NCI-H1105 treated with DMSO at 0.1 percent for 48 hours (cell line): ENCODE results near the gene DSG4.

ENCODE experiments used
- DNase-seq: peaks from one replicate; lab custom pipeline; 2025; lab: John Stamatoyannopoulos, UW

The DSG4 gene

DNA sequence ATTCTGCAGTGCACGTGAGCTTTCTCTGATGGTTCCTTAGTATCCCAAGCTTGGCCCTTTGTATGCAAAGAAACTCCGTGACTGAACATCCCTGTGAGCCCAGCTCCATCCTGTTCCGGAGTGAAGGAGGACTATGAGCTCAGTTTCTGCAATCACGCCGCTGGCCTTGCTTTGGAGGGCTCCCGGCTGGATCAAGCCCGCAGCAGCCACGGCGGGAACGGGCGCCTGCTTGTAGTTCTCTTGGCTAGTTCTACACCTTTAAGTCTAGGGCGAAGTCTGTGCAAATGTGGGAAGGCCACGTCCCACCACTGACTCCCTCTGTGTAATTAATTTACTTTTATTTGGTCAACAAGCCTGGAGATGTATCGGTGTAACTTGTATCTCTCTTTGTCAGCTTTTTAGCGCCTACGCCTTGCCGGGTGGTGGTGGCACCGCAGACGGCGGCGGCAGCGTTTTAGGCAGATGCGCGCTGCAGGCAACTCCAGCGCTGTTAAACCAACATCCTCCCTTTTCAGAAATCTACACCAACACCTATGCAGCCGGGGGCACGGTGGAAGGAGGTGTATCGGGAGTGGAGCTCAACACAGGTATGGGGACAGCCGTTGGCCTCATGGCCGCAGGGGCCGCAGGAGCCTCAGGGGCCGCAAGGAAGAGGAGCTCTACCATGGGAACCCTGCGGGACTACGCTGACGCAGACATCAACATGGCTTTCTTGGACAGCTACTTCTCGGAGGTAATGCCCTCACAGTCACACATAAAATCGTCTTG, 34.3 kb downstream of the DSG4 start:
- no peak for DNase-seq

DNA sequence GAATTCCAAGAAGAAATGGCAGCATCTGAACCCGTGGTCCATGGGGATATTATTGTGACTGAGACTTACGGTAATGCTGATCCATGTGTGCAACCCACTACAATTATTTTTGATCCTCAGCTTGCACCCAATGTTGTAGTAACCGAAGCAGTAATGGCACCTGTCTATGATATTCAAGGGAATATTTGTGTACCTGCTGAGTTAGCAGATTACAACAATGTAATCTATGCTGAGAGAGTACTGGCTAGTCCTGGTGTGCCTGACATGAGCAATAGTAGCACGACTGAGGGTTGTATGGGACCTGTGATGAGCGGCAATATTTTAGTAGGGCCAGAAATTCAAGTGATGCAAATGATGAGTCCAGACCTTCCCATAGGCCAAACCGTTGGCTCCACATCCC, 36.6 kb downstream of the DSG4 start:
- no peak for DNase-seq

DNA sequence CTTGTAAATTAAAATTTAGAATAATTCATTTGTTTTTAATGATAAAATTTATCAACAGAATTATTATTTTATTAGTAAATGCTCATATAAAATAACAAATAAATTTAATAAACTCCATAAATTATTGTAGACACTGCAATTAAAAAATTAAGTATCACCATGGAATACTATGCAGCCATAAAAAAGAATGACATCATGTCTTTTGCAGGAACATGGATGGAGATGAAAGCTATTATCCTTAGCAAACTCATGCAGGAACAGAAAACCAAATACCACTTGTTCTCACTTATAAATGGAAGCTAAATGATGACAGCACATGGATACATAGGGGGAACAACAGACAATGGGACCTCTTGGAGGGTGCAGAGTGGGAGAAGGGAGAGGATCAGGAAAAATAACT, 41.3 kb downstream of the DSG4 start:
- DNase-seq, result no peak

DNA sequence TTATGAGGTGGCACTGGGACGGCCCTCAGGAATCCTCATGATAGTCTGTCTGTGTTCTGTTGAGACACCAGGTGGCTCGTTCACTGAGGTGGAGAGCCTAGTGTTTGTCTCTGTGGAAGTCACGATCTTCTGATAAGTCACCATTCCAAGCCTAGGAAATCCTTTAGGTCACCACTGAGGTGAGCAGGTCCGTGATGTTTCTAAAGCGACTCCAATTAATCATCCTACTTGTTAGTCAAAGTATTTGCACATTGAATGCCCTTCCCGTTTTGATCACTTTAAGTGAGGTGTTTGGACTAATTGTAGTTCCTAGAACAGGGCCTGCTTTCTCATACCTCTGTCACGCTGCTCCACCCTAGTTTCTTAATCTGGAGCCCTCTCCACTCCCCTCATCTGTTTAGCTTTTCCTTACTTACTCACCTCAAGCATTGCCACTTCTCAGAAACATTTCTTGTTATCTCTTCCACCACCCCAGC, 42.9 kb downstream of the DSG4 start:
- DNase-seq, result no peak

DNA sequence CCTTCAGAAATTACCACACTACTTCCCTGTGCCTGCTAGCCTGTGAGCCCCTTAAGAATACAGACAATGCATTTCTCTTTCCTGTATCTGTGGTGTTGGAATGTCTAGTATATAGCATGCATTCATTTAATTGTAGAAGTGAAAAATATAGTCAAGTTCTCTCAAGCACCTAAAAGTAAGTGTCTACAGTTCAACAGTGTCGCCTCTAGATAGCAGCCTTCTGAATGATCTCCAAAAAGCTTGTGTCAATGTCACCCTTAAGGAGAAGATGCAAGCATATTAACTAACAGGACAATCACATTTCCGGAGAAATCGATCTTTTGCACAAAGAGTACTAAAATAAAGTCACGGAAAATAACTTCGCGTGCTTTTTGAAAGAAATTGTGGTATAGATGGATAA, 43.5 kb downstream of the DSG4 start:
- no peak for DNase-seq

DNA sequence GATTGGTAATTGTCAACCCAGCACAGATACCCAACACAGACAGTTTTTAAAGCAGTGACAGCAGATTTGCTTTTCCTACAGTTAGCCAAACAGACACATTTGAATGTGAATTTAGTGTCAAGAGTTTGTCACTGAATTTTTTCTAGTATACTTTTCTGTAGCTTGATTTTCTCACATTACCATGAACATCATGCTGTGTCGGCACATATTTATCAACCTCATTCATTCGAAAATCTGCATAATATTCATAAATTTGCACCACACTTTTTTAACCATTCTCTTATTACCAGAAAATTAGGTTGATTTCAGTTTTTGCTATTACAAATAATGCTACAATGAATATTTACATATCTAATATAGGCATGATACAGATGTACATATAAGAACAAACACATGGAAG, 43.9 kb downstream of the DSG4 start:
- DNase-seq, result no peak

DNA sequence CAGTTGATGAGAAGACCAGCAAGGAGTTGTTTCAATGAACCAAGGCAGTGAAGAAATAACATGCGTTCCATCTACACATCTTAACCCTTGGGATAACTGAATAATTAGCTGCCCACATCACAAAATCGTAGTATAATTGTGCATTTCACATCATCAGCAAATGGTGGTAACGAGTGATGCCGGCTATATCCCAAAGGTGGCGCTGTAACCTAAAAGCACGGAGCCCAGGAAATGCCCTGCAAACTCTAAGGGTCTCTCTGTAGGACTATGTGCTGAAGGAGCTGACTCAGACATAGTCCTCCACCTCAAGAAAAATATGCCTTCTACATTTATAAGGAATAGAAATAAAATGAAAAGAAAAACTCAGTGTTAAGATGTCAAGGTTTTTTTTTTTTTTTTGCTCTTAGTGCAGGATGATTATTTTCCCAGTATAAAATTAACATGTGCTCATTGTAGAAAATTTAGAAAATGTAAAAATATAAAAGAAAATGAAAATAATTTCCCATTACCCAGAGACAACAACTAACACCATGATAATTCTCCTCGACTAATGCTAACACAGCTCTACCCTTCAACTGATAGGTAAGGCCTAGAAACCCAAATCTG, 47.9 kb downstream of the DSG4 start:
- DNase-seq, result no peak

DNA sequence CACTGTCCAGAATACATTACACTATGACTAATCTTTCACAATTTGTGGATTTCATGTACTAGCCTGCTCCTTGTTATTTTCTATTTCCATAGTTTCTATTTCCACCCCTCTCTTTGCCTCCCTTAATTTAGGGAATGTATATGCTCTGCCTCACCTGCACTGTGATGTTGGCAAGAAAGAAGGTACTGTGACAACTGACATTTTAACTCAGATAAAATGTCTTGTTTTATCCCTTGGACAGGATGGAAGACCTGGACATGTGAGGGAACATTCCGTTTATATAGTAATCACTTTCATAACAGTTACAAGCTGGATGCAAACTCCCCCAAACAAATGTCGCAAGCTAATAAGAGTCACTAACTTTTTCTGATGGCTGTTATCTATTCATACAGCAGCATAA, 49.4 kb downstream of the DSG4 start:
- no peak for DNase-seq

DNA sequence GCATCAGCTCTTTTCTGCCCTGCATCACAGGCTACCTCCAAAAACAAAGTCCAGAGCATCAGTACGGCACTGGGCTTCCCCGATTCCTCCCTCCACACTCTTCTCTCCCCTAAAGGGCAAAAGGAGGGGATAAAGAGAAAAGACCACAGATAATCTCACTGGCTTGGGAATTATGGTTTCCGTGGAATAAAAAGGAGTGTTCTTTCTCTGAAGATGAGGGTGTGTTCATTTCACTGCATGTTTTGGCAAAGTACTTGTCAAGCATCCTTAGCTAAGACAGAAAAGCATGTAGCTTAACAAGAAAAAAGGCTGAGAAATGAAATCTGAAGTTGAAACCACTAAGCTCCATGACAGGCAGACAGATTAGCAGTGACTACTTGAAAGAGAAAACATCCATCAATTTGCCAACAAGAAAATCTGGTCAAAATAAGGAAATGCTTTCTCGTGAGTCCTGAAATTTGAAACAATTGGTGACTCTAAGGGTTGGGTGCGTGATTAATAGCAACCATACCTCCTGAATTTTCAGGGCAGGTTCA, 50.4 kb downstream of the DSG4 start:
- no peak for DNase-seq

DNA sequence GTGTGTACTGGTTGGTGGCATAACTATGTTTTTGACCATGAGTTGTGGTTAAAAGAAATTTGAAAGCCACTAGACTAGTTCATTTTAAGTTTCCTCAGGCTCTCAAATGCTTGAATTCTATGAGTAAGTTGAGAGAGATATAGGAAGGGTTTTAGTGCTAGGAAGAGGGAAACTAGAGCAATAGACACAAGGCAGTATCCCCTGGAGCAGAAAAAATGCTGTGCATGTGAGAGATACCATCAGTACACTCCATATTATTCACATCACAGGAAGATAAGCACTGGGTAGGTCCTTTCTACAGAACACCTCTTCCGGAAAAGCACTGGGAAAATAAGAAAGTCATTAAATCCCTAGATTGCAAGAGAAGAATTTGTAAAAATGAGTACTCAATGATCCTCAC, 51.6 kb downstream of the DSG4 start:
- no peak for DNase-seq

DNA sequence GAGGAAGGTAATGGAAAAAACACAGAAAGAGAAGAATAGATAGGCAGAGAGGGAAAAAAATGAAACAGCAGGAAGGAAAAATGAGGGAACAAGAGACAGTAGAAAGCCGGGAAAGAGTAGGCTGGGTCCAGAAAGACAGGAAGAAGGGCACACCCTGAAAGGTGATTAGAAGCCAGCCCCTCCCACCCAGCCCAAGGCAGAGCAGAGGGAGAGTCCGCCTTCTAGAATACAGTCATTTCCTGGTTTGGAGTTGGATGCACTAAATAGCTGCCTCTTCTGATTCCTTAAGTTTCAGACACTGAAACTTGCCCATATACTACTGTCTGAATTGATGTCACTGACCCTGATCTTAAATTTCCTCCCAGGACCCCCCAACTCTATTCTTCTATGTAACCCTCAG, 53.0 kb downstream of the DSG4 start:
- DNase-seq, result no peak

DNA sequence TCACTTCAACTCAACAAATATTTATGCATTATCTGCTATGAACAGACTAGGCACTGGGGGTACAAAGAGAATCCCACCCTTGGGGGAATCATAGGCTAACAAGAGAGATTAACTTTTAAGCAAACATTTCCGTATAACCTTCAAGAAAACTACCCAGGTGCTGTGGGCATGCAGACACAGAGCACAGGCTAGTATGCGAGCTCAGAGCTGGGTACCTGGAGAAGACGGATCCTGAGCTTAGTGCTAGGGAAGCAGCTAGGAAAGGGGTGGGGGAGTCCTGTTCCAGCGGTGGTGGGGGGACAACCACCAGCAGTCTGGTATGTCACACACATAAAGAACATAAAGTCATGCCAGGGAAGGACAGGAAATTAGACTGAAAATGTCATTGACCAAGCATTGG, 53.5 kb downstream of the DSG4 start:
- no peak for DNase-seq

DNA sequence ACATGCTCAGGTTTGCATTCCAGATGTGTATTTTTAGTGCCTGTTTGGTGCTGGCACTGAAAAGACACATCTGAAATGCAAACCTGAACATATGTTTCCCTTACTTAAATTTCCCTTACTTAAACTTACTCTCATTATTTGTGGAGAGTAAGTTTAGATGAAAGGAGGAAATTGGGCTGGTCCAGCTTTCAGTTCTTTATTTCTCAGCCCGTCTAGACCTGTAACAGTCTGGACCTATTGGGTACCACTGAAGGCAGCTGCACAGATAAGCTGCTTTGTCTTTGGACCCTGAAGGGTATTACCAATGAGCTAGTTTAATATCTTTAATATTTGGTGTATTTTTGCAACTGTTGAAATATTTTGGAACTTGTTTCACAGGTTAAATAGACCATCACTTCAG, 54.0 kb downstream of the DSG4 start:
- DNase-seq, result no peak

DNA sequence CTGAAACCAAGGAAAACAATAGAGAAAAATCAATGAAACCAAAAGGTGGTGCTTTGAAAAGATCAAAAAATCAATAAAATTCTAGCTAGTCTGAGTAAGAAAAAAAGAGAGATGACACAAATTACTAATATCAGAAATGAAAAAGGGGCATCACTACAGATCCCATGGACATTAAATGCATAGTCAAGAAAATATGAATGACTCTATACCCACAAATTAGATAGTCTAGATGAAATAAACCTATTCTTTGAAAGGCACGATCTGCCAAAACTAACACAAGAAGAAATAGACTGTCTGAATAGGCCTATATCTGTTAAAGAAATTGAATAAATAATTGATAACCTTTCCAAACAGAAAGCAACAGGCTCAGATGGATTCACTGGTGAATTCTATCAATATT, 55.7 kb downstream of the DSG4 start:
- no peak for DNase-seq

DNA sequence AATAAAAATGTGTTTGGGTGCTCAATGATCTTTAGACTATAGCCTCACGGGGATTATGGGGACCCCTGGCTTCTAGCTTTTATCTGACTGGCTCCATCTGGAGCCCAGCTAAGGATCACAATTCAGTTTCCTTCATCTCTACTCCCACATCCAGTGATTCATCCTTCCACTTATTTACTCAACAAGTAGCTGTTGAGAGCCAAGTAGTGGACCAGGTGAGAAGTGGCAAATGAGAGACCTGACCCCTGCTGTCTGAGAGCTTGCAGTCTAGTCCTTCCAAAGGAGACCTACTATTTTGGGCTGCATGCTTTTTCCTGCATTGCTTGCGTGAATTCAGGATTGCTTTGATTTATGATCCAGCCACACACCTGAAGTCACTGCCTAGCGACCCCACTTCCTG, 60.2 kb downstream of the DSG4 start:
- no peak for DNase-seq

DNA sequence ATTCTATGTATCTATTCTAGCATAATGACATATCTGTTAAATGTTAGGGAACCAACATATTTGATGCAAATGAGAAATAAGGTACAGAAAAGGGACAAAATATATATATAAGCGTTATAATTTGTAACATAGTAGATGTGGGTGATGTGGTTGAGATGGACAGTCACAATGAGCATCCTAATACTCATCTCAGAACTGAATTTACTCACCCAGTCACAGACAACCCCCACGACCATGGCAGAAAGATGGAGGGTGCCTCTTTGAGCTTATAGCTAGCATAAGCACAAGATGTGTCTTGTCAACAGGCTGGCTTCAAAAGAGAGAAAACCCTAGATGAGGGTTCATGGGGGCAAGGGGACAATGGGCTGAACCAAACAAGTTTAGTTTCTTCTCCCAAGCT, 61.8 kb downstream of the DSG4 start:
- no peak for DNase-seq

DNA sequence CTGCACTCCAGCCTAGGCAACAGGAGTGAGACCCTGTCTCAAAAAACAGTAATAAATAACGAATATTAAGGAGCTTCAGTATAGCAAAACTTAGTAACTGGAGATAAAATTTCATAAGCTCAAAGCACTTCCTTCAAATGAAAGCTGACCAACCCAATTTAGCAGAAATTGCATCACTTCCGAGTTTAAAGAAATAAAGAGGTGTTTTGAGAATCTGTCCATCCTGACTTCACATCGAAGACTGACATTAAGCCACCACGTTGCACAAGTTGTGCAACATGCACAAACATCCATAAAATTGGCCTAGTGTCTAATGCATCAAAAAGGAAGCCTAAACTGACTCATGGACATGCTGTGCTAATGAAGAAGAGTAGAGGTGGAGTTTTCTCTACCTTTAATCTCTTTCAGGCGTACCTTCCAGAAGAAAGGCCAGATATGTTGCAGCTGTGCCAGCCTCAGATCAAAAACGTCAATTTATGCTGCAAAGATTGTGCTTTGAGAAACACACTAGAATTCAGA, 63.3 kb downstream of the DSG4 start:
- DNase-seq, result no peak

DNA sequence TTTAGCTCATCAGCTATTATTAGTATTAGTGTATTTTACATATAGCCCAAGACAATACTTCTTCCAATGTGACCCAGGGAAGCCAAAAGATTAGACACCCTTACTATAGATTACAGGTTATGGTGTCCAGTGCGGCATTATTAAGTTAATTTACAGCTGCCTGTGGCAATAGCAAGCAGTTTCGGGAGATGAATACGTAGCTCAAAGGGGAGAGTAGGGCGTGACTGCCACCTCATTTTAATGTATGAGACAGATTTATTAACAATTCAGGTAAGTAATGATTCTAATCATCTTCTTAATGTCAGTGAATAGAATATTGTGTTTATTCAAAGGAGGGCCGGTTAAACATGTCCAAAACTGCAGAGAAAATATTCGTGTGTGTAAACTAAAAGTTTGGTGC, 64.2 kb downstream of the DSG4 start:
- DNase-seq, result no peak

DNA sequence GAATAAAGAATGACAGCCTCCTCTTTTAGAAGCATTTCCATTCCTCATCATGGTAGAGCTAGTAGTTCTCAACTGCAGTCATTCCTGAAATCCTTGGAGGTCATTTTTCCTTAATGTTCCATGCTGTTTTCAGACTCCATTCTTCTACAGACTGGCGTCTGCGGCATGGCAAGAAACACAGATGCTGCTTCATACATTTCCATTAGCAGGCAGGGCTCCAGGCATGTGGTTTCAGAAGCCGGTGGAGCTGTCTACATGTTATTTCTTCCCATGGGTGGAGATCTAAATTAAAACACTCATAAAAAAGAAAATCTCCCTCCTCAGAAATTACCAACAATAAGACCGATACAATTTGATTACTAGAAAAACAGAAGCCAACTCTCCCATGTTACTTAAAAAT, 64.9 kb downstream of the DSG4 start:
- no peak for DNase-seq

DNA sequence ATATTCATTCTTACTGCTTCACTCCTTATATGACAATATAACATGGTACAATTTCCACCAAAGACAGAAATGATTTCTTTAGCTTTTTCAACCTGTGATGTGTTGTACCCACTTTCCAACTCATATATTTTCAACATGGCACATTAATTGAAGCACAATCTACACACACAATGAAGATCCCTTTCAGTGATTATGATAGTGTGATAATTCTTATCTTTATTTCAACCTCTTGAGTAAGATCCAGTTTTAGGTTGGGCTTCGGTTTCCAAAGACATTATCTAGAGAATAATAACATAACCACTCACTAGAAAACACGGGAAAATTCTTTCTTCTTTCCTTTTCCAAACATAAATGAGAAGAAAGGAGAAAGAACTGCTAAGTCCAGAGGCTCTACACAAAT, 67.6 kb downstream of the DSG4 start:
- DNase-seq, result no peak

DNA sequence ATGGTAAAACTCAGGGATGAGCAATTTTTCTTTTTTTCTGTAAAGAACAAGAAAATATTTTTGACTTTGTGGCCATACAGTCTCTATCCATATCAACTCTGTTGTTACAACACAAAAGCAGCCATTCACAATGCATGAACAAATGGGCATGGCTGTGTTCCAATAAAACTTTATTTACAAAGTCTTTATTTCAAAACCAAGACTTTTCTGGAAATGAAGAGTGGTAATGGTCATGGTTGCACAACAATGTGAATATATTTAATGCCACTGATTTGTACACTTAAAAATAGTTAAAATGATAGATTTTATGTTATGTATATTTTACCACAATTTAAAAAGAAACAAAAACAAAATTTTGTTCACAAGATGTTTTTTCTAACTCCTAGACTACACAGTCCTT, 69.3 kb downstream of the DSG4 start:
- no peak for DNase-seq

DNA sequence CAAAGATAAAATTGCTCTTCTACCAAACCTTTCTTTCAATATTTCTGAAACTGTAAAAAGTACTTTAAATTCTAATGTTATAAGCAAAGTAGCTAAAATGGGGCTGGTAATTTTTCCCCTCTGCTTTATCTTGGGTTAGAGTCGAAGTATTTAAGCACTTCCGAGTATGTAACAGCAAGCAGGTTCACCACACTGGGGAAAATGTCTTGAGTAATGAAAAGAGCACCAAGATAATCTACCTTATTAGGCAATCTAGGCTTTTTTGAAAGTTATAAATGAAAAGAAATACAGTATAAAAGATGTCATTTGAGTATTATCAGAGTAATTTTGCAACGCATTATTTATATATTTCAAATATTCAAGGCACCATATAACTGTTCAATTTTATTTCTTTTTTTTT, 70.3 kb downstream of the DSG4 start:
- DNase-seq, result no peak

DNA sequence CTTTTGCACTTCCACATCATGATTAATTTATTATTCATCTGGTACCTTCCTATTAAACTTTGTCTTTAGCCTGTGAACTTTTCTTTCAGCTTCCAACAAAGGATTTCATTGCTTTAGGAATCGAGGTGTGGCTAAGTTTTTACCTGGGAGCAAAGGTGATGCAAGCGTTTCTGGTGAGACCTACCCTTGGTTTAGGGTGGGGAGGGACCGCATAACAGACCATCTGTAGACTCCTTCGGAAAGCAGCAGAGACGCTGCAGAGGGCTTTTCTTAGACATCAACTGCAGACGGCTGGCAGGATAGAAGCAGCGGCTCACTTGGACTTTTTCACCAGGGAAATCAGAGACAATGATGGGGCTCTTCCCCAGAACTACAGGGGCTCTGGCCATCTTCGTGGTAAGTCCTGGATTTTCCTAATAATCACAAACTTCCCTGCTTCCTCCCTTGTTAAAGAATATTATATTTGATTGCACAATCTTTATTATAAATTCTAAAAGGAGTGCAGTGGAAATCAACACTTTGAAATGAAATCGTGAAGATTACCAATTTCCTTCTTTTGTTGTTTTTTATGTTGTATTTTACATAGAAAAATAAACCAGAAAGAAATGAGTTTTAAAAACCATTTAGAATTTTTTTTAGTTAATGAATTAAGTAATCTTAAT, 71.1 kb downstream of the DSG4 start, which contains the start of gene DSG3:
DSG3 (plus strand) TSS at position 212 of the 662 bp plus-strand sequence; CDS start at position 349, 137 bp downstream.
- no peak for DNase-seq
